NK-92 (cell line): Measurements from ENCODE around the gene GJC1.
"Not testable (repeated sequence)": the region's sequence is repeated elsewhere in the genome, so short reads cannot be mapped to it uniquely, and the experiment has no call there.

Source experiments
- DNase-seq: peaks from one replicate; lab custom pipeline; 2025; ENCODE audit not compliant: unreplicated experiment; lab: John Stamatoyannopoulos, UW

The GJC1 gene

DNA sequence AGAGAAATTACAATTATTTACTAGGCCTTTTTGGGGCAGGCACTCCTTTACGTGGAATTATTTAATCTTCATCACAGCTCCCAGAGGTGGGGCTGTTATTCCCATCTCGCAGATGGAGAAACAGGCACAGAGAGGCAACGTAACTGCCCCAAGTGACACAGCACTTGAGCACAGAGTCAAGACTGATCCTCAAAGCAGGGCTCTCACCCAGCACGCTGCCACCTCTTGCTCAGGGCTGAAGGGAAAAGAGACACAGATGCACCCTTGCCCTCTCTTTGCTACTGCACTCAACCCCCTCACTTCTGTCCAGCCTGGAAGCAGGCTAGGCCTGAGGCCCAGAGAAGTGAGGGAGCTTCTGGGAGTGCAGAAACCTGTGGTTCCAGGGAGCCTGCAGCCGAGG lies 66.9 kb downstream of the GJC1 start:
- no peak for DNase-seq

- DNase-seq, result no peak
These were observed 67.9 kb downstream of the GJC1 start for GRCh38 chr17:44761932-44762810.

GRCh38 chr17:44760474-44761308 lies 69.4 kb downstream of the GJC1 start:
- no peak for DNase-seq

GRCh38 chr17:44759916-44760243 lies 70.2 kb downstream of the GJC1 start:
- no peak for DNase-seq

GRCh38 chr17:44759086-44759915 lies 70.8 kb downstream of the GJC1 start:
- no peak for DNase-seq

GRCh38 chr17:44758414-44759085 lies 71.5 kb downstream of the GJC1 start, which contains the start of gene ADAM11:
TSS of gene ADAM11 (plus strand) at chr17:44758988. CDS start at chr17:44759200, 212 bp downstream.
- DNase-seq, result no peak

DNA sequence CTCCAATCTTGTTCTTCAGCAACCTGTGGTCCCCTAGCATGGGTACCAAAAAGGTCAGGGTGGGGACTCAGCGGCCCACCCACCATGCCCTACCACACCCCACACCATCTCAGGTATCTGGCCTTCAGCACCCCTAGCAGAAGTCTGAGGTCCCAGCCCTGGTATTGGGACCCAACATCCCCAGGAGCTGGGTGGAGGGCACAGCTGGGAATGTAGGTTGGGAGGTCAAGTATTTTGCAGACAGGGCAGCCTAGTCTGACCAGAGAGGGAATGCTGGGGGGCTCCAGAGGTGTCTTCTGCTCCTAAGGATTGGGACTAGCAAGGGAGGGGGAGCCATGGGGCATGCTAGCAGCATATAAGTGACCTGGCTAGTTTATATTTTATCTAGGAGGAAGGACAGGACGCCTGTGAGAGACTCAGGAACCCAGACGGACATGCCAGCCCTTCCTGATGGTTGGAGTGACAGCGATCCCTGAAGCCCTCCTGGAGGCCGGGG lies 72.1 kb downstream of the GJC1 start:
- no peak for DNase-seq

- no peak for DNase-seq
These were observed 72.8 kb downstream of the GJC1 start for GRCh38 chr17:44757045-44757917.

DNA sequence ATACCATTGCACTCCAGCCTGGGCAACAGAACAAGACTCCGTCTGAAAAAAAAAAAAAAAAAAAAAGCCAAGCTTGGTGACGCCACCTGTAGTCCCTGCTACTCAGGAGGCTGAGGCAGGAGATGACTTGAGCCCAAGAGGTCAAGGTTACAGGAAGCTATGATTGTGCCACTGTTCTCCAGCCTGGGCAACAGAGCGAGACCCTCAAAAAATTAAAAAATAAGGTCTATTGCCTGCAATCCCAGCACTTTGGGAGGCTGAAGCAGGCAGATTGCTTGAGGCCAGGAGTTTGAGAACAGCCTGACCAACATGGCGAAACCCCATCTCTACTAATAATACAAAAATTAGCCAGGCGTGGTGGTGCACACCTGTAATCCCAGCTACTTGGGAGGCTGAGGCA lies 74.9 kb downstream of the GJC1 start:
- DNase-seq, result not testable (repeated sequence)

DNA sequence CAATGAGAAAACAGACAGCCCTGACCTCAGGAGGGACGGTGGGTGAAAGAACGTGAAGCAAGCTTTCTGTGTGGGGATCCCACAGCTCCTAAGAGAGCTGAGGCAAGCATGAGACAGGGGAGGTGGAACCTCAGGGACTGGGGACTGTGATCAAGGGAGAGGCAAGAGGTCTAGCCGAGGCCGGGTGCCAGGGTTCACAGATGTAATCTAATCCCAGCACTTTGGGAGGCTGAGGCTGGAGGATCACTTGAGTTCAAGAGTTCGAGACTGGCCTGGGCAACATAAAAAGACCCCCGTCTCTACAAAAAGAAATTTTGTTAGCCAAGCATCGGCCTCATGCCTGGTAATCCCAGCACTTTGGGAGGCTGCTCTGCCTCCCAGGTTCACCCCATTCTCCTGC lies 75.8 kb downstream of the GJC1 start:
- no peak for DNase-seq

DNA sequence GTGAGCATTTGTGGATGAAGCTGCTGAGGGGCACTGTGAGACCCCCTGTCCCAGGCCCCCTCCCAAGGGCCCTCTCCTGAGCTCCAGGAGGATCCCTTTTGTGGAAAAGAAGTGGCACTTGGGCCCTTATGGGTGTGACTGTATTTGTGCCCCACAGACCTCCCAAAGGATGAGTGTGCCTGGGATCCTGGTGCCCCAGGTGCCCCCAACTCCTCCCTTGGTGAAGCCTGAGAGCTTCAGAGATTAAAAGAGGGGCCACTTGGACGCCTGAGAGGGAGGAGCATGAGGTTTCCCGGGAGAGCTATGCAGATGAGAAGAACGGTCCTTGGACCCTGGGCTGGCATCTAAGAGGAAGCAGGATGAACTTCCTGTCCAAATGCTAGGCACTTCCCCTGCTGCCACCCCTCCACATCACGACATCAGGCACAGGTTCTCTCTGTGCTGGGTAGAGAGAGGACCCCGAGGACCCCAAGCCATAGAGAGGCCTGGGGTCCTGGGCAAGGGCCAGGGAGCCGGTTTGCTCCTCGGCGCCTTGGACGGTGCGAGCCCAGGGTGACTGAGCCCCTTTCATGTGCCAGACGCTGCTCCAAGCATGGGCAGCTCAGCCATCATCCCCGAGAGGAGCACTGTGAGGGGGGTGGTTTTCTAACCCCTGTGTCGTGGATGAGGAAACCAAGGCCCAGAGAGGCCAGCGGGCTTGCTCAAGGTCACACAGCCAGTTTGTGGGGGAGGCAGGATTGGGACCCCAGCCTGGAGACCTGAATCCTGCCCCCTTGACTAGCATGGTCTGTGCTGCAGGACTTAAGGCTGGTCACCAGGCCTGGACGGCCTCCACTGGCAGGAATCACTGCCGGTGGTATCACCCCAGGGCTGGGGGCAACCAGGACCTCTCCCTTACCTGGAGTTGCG lies 76.9 kb downstream of the GJC1 start:
- DNase-seq, result no peak

DNA sequence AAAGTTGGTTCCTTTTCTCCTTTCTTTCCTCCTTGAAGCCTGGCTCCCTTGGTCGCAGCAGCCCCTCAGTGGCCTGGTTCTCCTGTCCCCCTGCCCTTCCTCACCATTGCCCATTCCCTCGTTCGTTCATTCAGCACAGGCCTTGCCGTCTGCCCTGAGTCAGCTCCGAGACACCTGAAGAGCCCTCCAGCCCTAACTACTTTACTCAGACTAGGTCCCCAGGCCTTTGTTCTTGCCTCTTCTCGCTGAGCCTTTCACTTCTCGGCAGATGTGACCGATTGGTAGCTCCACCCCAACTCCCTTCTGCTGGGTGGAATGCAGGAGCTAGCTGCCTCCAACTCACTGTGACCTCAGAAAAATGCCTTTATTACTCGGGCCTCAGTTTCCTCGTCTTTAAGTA lies 78.3 kb downstream of the GJC1 start:
- DNase-seq, result no peak

DNA sequence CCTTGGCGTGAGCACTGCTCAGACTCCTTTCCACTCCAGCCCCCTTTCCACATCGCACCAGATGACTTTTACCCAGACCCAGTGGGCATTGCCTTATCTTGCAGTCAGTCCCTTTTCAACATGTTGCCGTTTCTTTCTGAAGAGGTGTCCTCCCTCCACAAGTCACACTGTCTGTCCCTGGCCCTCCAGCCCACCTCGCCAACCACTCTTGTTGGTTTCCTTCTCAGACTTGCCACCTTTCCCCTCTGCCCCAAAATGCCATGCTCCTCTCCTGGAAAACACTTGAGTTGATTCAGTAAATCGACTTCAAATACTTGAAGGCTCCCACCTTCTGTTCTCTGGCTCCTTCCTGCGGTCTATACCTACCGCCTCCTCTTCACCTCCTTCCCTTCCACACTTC lies 78.8 kb downstream of the GJC1 start:
- DNase-seq, result no peak

DNA sequence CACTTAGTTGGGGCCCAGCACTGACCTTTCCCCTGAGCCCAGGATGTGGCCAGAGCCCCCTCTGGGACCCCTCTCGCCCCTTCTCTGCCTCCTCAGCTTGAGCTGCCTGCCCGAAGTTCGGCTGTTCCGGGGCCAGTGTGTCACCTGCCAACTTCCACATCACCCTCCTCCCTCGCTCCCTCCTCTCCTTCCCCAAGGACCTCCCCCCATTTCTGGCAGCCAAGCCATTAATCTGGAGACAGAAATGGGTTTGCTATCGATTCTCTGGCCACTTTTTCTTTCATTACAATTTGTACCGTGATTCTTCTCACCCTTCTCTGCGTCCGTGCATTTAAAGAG lies 80.1 kb downstream of the GJC1 start:
- DNase-seq, result no peak

DNA sequence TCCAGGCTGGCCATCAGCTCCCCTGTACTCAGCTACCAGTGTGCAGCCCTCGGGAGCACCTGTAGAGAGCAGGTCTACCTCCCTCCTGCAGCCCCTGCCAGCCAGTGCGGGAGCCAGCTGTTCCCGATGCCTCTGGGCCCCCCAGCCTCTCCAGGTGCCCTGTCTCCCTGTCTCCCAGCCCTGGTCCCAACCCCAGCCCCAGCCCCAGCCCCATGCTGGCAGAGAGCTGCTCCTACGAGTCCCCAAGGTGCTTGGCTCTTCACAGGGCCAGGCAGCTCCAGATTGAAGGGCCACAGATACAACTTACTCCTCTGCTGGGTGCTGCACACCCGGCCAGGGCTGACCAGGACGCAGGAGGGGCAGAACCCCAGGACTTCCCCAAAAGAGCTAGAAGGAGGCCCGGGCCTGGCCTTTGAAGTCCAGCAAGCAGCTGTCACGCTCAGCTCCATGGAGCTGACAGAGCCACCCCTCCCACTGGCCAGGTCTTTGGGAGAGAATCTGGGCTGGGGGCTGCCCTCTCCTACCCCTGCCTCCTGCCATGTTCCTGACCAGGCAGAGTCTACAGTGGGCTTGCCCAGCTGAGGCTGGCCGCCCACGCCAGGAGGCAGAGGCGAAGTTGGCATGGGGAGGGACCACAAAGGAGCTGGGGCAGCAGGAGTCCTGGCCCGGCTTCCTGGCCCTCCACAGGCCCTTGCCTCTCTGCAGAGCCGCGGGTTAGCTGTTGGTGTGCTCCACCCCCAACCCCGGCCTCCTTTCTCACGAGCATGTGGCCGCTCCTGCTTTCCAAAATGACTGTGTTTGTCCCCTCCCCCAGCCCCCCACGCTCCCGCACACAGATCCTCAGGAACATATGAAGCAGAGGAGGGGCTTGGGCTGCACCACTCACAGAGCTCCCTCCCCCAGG lies 80.8 kb downstream of the GJC1 start:
- DNase-seq, result no peak
